Measurements from ENCODE around the gene SLC3A2. TPM values are rescaled to one million over a fixed set of nuclear protein-coding genes. Genes with fewer than 3 reads are reported as not detected.

Gene SLC3A2
- total RNA-seq, 1 experiment from 2014 or later, result 418 TPM

- DNase-seq (ENCODE audit: low spot score), result peak; percentile 53
Observed at GRCh38 chr11:62880231-62880802, 379 bp upstream of the SLC3A2 start.

GRCh38 chr11:62881579-62882430 lies 1.1 kb downstream of the SLC3A2 start:
- peak; percentile 98 for DNase-seq (ENCODE audit: low spot score)

- no peak for DNase-seq (ENCODE audit: low spot score)
Observed at GRCh38 chr11:62882431-62882749, 1.7 kb downstream of the SLC3A2 start.

GRCh38 chr11:62882788-62883501 lies 2.2 kb downstream of the SLC3A2 start:
- no peak for DNase-seq (ENCODE audit: low spot score)

GRCh38 chr11:62883673-62884072 lies 3.0 kb downstream of the SLC3A2 start:
- no peak for DNase-seq (ENCODE audit: low spot score)

- no peak for DNase-seq (ENCODE audit: low spot score)
Observed at GRCh38 chr11:62885137-62885750, 4.5 kb downstream of the SLC3A2 start.

- no peak for DNase-seq (ENCODE audit: low spot score)
Observed at GRCh38 chr11:62888406-62888805, 7.7 kb downstream of the SLC3A2 start.

- no peak for DNase-seq (ENCODE audit: low spot score)
Observed at GRCh38 chr11:62889126-62889483, 8.4 kb downstream of the SLC3A2 start.

GRCh38 chr11:62889484-62890437 lies 9.1 kb downstream of the SLC3A2 start:
- DNase-seq (ENCODE audit: low spot score), result peak; percentile 76

GRCh38 chr11:62892077-62892922 lies 11.6 kb downstream of the SLC3A2 start:
- no peak for DNase-seq (ENCODE audit: low spot score)

GRCh38 chr11:62895501-62895900 lies 14.8 kb downstream of the SLC3A2 start:
- no peak for DNase-seq (ENCODE audit: low spot score)

GRCh38 chr11:62896049-62896448 lies 15.4 kb downstream of the SLC3A2 start:
- DNase-seq (ENCODE audit: low spot score), result no peak

- DNase-seq (ENCODE audit: low spot score), result no peak
Observed at GRCh38 chr11:62897311-62897710, 16.6 kb downstream of the SLC3A2 start.

GRCh38 chr11:62898027-62898426 lies 17.3 kb downstream of the SLC3A2 start:
- no peak for DNase-seq (ENCODE audit: low spot score)

- no peak for DNase-seq (ENCODE audit: low spot score)
Observed at GRCh38 chr11:62902932-62903331, 22.2 kb downstream of the SLC3A2 start.

- no peak for DNase-seq (ENCODE audit: low spot score)
Observed at GRCh38 chr11:62905296-62905695, 24.6 kb downstream of the SLC3A2 start.

GRCh38 chr11:62905927-62906531 lies 25.3 kb downstream of the SLC3A2 start:
- peak; percentile 96 for DNase-seq (ENCODE audit: low spot score)

GRCh38 chr11:62908468-62909072 lies 27.9 kb downstream of the SLC3A2 start:
- no peak for DNase-seq (ENCODE audit: low spot score)

All from HT-29 (cell line).